K562 (cell line): ENCODE measurements around the gene PPP1CA. TPM values are rescaled to one million over a fixed set of nuclear protein-coding genes. Genes with fewer than 3 reads are reported as not detected.
A peak's percentile ranks its signal among the peaks of the same experiment; 100 is the strongest.

Experiments
- ATF7 ChIP-seq: fragments of 450-650 bp; IDR thresholded peaks from 2 replicates; pipeline ENCODE4 v1.7.1; 2014; ENCODE audit warnings: mild to moderate bottlenecking, moderate library complexity
- CHCHD3 ChIP-seq: fragments of 250-450 bp; sonication (Bioruptor Pico); IDR thresholded peaks from 2 replicates; pipeline ENCODE4 v2.1.2; 2022; ENCODE audit warnings: mild to moderate bottlenecking
- ETV5 ChIP-seq: sonication (generic); formaldehyde crosslinking; IDR thresholded peaks from 2 replicates; pipeline ENCODE4 v1.4.0; 2020; ENCODE audit warnings: low read depth, mild to moderate bottlenecking, missing genetic modification reagents
- FOXA3 ChIP-seq, 2 experiments: fragments of 450-650 bp in 1 of 2; sonication (generic) in 1 of 2; formaldehyde crosslinking; IDR thresholded peaks in 1 of 2; conservative IDR thresholded peaks in 1 of 2; 2 replicates each; pipeline versions ENCODE4 v1.4.0 to v1.8.0; 2020 to 2022; ENCODE audit warnings: mild to moderate bottlenecking in 2 of 2, missing genetic modification reagents in 1 of 2
- GTF2A2 ChIP-seq: IDR thresholded peaks from 2 replicates; pipeline ENCODE4 v1.6.1; 2016; ENCODE audit warnings: mild to moderate bottlenecking, missing genetic modification characterization, missing compliant biosample characterization
- KLF10 ChIP-seq: fragments of 250-450 bp; sonication (Bioruptor Pico); IDR thresholded peaks from 2 replicates; pipeline ENCODE4 v1.6.1; 2021; ENCODE audit warnings: matching md5 sums
- POLR2AphosphoS5 ChIP-seq: IDR thresholded peaks from 2 replicates; pipeline ENCODE4 v1.6.1; 2011; ENCODE audit warnings: mild to moderate bottlenecking, low read depth, low read length, moderate library complexity; ENCODE audit not compliant: control insufficient read depth, insufficient read depth
- STAT5B ChIP-seq: fragments of 250-450 bp; sonication (Bioruptor Pico); IDR thresholded peaks from 2 replicates; pipeline ENCODE4 v1.8.0; 2021; ENCODE audit warnings: mild to moderate bottlenecking, inconsistent platforms
- TCF7L2 ChIP-seq: fragments of 150-350 bp; IDR thresholded peaks from 2 replicates; pipeline ENCODE4 v1.6.1; 2016; ENCODE audit warnings: low read depth, mild to moderate bottlenecking, low read length, moderate library complexity
- ZNF140 ChIP-seq: fragments of 250-450 bp; sonication (Bioruptor Pico); IDR thresholded peaks from 2 replicates; pipeline ENCODE4 v1.8.0; 2021; ENCODE audit warnings: moderate library complexity, mild to moderate bottlenecking, inconsistent platforms
- polyA plus RNA-seq, 8 experiments: library from polyadenylated mRNA; depleted of rRNA in 4 of 8; stranded (reverse) in 5 of 8; unstranded in 3 of 8; fragments of >200 nt; fragmentation: Nextera tagmentation in 2 of 8; fragmentation: Illumina TruSeq in 1 of 8; extraction: Ambion mirVana in 2 of 8; extraction: Trizol in 1 of 8; gene quantifications; 2 replicates each; pipeline versions ENCODE4 v1.2.1 to v1.2.3, GENCODE V29; 2011 to 2014; ENCODE audit warnings: inconsistent platforms in 1 of 8, missing spikeins in 1 of 8
- total RNA-seq, 7 experiments: library from RNA; depleted of rRNA in 6 of 7; stranded (reverse); fragments of >200 nt in 6 of 7; fragmentation: Illumina TruSeq in 2 of 7; extraction: Trizol in 2 of 7; gene quantifications; 2 replicates each; pipeline versions ENCODE4 v1.2.1 to v1.2.3, GENCODE V29; 2011 to 2021; ENCODE audit warnings: low replicate concordance in 1 of 7
- TF ChIP-seq, protein P1 (sequence below): fragments of 450-650 bp; conservative IDR thresholded peaks from 2 replicates; pipeline ENCODE4 v1.6.1; 2016; ENCODE audit warnings: missing genetic modification characterization, low read depth, mild to moderate bottlenecking, control low read depth, missing compliant biosample characterization
- TF ChIP-seq, protein P2 (sequence below): sonication (generic); formaldehyde crosslinking; IDR thresholded peaks from 2 replicates; pipeline ENCODE4 v1.8.1; 2023; ENCODE audit warnings: mild to moderate bottlenecking, missing genetic modification reagents
- TF ChIP-seq, protein P3 (sequence below): sonication (generic); formaldehyde crosslinking; IDR thresholded peaks from 2 replicates; pipeline ENCODE4 v1.8.1; 2022; ENCODE audit warnings: missing genetic modification reagents
- TF ChIP-seq, protein P4 (sequence below): sonication (generic); formaldehyde crosslinking; IDR thresholded peaks from 2 replicates; pipeline ENCODE4 v1.9.0; 2022; ENCODE audit warnings: mild to moderate bottlenecking, missing genetic modification reagents
- TF ChIP-seq, protein P5 (sequence below): fragments of 450-650 bp; IDR thresholded peaks from 2 replicates; pipeline ENCODE4 v1.6.1; 2016
- TF ChIP-seq, protein P6 (sequence below): fragments of 450-650 bp; IDR thresholded peaks from 2 replicates; pipeline ENCODE4 v1.6.1; 2016; ENCODE audit warnings: mild to moderate bottlenecking
- TF ChIP-seq, protein P7 (sequence below): sonication (generic); formaldehyde crosslinking; IDR thresholded peaks from 2 replicates; pipeline ENCODE4 v1.8.1; 2022; ENCODE audit warnings: missing genetic modification reagents

PPP1CA gene
- total and polyA plus RNA-seq, 9 of the 15 experiments (the other 6 are each of a cell fraction or from before 2014, with no cell fraction given): 18.2 to 242 (median 188) TPM

DNA sequence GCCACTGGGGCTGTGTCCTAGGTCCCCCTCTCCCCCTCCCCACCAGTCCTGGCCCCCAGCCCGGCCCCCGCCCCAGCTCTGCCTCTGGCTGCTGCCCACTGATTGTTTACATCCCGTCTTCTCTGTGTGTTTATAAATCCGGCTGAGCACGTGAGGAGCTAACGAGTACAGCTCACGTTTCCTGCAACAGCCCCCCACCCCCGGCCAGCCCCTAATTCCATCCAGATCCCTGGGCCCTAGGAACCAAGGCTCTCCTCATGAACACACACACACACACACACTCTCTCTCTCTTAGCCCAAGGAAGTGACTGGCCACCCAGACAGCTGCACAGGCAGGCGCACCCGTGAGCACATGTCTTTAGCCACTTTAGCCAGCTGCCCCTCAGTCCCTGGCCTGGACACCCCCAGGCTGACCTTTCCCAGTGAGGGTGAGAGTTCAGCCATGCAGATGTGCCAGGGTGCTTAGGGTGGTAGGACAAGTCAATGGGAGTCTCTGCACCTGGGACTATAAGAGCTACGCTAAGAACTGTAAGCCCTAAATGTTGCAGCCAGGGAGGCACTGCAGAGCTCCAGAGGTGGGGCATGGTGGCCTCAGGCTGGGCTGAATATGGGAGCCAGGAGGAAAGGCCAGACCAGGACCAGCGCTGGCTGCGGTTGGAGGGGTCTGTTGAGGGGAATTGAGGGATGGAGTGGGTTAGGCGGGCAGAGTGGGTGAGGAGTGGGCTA is 31.1 kb downstream of the PPP1CA start (continued):
- TF ChIP-seq, protein P1, sequence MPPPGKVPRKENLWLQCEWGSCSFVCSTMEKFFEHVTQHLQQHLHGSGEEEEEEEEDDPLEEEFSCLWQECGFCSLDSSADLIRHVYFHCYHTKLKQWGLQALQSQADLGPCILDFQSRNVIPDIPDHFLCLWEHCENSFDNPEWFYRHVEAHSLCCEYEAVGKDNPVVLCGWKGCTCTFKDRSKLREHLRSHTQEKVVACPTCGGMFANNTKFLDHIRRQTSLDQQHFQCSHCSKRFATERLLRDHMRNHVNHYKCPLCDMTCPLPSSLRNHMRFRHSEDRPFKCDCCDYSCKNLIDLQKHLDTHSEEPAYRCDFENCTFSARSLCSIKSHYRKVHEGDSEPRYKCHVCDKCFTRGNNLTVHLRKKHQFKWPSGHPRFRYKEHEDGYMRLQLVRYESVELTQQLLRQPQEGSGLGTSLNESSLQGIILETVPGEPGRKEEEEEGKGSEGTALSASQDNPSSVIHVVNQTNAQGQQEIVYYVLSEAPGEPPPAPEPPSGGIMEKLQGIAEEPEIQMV (tag): no peak
- TF ChIP-seq, protein P2, sequence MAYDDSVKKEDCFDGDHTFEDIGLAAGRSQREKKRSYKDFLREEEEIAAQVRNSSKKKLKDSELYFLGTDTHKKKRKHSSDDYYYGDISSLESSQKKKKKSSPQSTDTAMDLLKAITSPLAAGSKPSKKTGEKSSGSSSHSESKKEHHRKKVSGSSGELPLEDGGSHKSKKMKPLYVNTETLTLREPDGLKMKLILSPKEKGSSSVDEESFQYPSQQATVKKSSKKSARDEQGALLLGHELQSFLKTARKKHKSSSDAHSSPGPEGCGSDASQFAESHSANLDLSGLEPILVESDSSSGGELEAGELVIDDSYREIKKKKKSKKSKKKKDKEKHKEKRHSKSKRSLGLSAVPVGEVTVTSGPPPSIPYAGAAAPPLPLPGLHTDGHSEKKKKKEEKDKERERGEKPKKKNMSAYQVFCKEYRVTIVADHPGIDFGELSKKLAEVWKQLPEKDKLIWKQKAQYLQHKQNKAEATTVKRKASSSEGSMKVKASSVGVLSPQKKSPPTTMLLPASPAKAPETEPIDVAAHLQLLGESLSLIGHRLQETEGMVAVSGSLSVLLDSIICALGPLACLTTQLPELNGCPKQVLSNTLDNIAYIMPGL (CRISPR knock-in tag): no peak
- no peak for TF ChIP-seq GTF2A2 (tag)
- TF ChIP-seq ATF7: no peak
- TF ChIP-seq, protein P3, sequence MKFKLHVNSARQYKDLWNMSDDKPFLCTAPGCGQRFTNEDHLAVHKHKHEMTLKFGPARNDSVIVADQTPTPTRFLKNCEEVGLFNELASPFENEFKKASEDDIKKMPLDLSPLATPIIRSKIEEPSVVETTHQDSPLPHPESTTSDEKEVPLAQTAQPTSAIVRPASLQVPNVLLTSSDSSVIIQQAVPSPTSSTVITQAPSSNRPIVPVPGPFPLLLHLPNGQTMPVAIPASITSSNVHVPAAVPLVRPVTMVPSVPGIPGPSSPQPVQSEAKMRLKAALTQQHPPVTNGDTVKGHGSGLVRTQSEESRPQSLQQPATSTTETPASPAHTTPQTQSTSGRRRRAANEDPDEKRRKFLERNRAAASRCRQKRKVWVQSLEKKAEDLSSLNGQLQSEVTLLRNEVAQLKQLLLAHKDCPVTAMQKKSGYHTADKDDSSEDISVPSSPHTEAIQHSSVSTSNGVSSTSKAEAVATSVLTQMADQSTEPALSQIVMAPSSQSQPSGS (CRISPR knock-in tag): no peak
- 0 out of 4 replicates have a peak, but pooled peaks of 1 of the 2 experiments have one; percentile 32 for TF ChIP-seq FOXA3 (CRISPR knock-in tag; conservative IDR thresholded peaks at IDR 0.05 in 1 of 2, IDR thresholded peaks at IDR 0.05 in 1 of 2)
- TF ChIP-seq, protein P4, sequence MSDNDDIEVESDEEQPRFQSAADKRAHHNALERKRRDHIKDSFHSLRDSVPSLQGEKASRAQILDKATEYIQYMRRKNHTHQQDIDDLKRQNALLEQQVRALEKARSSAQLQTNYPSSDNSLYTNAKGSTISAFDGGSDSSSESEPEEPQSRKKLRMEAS (CRISPR knock-in tag): peak; percentile 23; the same call in 1 of the 2 replicates
- TF ChIP-seq, protein P5, sequence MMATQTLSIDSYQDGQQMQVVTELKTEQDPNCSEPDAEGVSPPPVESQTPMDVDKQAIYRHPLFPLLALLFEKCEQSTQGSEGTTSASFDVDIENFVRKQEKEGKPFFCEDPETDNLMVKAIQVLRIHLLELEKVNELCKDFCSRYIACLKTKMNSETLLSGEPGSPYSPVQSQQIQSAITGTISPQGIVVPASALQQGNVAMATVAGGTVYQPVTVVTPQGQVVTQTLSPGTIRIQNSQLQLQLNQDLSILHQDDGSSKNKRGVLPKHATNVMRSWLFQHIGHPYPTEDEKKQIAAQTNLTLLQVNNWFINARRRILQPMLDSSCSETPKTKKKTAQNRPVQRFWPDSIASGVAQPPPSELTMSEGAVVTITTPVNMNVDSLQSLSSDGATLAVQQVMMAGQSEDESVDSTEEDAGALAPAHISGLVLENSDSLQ: no peak
- TF ChIP-seq ZNF140 (CRISPR knock-in tag): no peak
- TF ChIP-seq STAT5B (CRISPR knock-in tag): no peak
- TF ChIP-seq, protein P6, sequence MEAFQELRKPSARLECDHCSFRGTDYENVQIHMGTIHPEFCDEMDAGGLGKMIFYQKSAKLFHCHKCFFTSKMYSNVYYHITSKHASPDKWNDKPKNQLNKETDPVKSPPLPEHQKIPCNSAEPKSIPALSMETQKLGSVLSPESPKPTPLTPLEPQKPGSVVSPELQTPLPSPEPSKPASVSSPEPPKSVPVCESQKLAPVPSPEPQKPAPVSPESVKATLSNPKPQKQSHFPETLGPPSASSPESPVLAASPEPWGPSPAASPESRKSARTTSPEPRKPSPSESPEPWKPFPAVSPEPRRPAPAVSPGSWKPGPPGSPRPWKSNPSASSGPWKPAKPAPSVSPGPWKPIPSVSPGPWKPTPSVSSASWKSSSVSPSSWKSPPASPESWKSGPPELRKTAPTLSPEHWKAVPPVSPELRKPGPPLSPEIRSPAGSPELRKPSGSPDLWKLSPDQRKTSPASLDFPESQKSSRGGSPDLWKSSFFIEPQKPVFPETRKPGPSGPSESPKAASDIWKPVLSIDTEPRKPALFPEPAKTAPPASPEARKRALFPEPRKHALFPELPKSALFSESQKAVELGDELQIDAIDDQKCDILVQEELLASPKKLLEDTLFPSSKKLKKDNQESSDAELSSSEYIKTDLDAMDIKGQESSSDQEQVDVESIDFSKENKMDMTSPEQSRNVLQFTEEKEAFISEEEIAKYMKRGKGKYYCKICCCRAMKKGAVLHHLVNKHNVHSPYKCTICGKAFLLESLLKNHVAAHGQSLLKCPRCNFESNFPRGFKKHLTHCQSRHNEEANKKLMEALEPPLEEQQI: no peak
- TF ChIP-seq POLR2AphosphoS5: 0 out of 2 replicates have a peak, but pooled peaks have one; percentile 20
- no peak for TF ChIP-seq KLF10
- no peak for TF ChIP-seq TCF7L2
- TF ChIP-seq ETV5 (CRISPR knock-in tag): no peak
- no peak for TF ChIP-seq CHCHD3
- TF ChIP-seq, protein P7, sequence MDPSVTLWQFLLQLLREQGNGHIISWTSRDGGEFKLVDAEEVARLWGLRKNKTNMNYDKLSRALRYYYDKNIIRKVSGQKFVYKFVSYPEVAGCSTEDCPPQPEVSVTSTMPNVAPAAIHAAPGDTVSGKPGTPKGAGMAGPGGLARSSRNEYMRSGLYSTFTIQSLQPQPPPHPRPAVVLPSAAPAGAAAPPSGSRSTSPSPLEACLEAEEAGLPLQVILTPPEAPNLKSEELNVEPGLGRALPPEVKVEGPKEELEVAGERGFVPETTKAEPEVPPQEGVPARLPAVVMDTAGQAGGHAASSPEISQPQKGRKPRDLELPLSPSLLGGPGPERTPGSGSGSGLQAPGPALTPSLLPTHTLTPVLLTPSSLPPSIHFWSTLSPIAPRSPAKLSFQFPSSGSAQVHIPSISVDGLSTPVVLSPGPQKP (CRISPR knock-in tag): no peak
